WI38 (cell line): ENCODE data around the gene ERBB4.

Source experiments
- H3K4me3 ChIP-seq: 2 replicates; pipeline ENCODE4 v1.5.1; 2011; ENCODE audit warnings: low read depth, mild to moderate bottlenecking, control low read depth, low read length
- CTCF ChIP-seq: IDR thresholded peaks from 2 replicates; pipeline ENCODE4 v1.5.1; 2012; ENCODE audit warnings: low read depth, mild to moderate bottlenecking, control low read depth, low read length

Gene ERBB4

GRCh38 chr2:211976076-211976475, 562.5 kb downstream of the ERBB4 start:
- no peak overlapping the region for H3K4me3 ChIP-seq
- no peak for TF ChIP-seq CTCF

- no peak for TF ChIP-seq CTCF
- no peak overlapping the region for H3K4me3 ChIP-seq
These were observed 571.4 kb downstream of the ERBB4 start for GRCh38 chr2:211967234-211967633.

GRCh38 chr2:211963969-211964368, 574.6 kb downstream of the ERBB4 start:
- no peak for TF ChIP-seq CTCF
- H3K4me3 ChIP-seq, result no peak overlapping the region

GRCh38 chr2:211957799-211958198, 580.8 kb downstream of the ERBB4 start:
- no peak for TF ChIP-seq CTCF
- H3K4me3 ChIP-seq, result no peak overlapping the region

- H3K4me3 ChIP-seq, result no peak overlapping the region
- TF ChIP-seq CTCF, result no peak
These were observed 583.0 kb downstream of the ERBB4 start for GRCh38 chr2:211955648-211956047.

GRCh38 chr2:211948932-211949331, 589.7 kb downstream of the ERBB4 start:
- TF ChIP-seq CTCF, result no peak
- no peak overlapping the region for H3K4me3 ChIP-seq

- no peak for TF ChIP-seq CTCF
- no peak overlapping the region for H3K4me3 ChIP-seq
These were observed 591.6 kb downstream of the ERBB4 start for GRCh38 chr2:211946960-211947359.
